HL-60/S4 treated with phorbol 12-myristate 13-acetate at 8.2 ng/mL for 4 days and 3 days (cell line): ENCODE results near the gene TRIM38.
"Not testable (repeated sequence)": the region's sequence is repeated elsewhere in the genome, so short reads cannot be mapped to it uniquely, and the experiment has no call there.

Experiments used
- in situ Hi-C: fragments of 300-500 bp; cut with MboI; formaldehyde crosslinking; loops from 2 replicates; pipeline ENCODE4 v1.15.0; 2022; ENCODE audit warnings: low sequenced_read_pairs

Gene TRIM38

GRCh38 chr6:25966711-25967110 is 4.1 kb downstream of the TRIM38 start:
- in situ Hi-C loops, result no loop called here

- in situ Hi-C loops, result no loop called here
These were observed 6.2 kb downstream of the TRIM38 start for GRCh38 chr6:25968769-25969168.

- in situ Hi-C loops, result no loop called here
These were observed 8.7 kb downstream of the TRIM38 start for GRCh38 chr6:25971187-25971821.

GRCh38 chr6:25972128-25972527 is 9.5 kb downstream of the TRIM38 start:
- in situ Hi-C loops, result no loop called here

- in situ Hi-C loops, result no loop called here
These were observed 10.3 kb downstream of the TRIM38 start for GRCh38 chr6:25972902-25973301.

GRCh38 chr6:25973923-25974555 is 11.4 kb downstream of the TRIM38 start:
- in situ Hi-C loops, result no loop called here

- in situ Hi-C loops, result no loop called here
These were observed 13.4 kb downstream of the TRIM38 start for GRCh38 chr6:25975923-25976560.

GRCh38 chr6:25980935-25981334 is 18.3 kb downstream of the TRIM38 start:
- in situ Hi-C loops, result no loop called here

- in situ Hi-C loops, result no loop called here
These were observed 19.1 kb downstream of the TRIM38 start for GRCh38 chr6:25981568-25982263.

- in situ Hi-C loops, result no loop called here
These were observed 21.7 kb downstream of the TRIM38 start for GRCh38 chr6:25984265-25984664.

GRCh38 chr6:25987845-25988244 is 25.2 kb downstream of the TRIM38 start:
- in situ Hi-C loops, result no loop called here

GRCh38 chr6:25990172-25990873 is 27.7 kb downstream of the TRIM38 start:
- in situ Hi-C loops, result no loop called here

GRCh38 chr6:25991785-25992412 is 29.3 kb downstream of the TRIM38 start:
- in situ Hi-C loops, result no loop called here

GRCh38 chr6:25992413-25993340 is 30.1 kb downstream of the TRIM38 start:
- in situ Hi-C loops, result no loop called here

- in situ Hi-C loops, result not testable (repeated sequence)
These were observed 30.7 kb downstream of the TRIM38 start for GRCh38 chr6:25993341-25993684.

GRCh38 chr6:25995507-25995906 is 32.9 kb downstream of the TRIM38 start:
- in situ Hi-C loops, result no loop called here

GRCh38 chr6:25997921-25998320 is 35.3 kb downstream of the TRIM38 start:
- in situ Hi-C loops, result no loop called here

- in situ Hi-C loops, result no loop called here
These were observed 35.8 kb downstream of the TRIM38 start for GRCh38 chr6:25998379-25998778.

GRCh38 chr6:25999225-25999624 is 36.6 kb downstream of the TRIM38 start:
- in situ Hi-C loops, result not testable (repeated sequence)
